IMR-90 (cell line): ENCODE results near the gene WDR62. TPM values are rescaled to one million over a fixed set of nuclear protein-coding genes. Genes with fewer than 3 reads are reported as not detected.

Experiments
- ATAC-seq: fragments of 200-7000 bp; cut with Tn5 transposase; 2 replicates; pipeline ENCODE4 v1.9.1; 2020; ENCODE audit warnings: low read depth, mild to moderate bottlenecking, moderate library complexity
- BruUV-seq: library from RNA; stranded (reverse); fragments of 400-500 nt; replicated peaks from 2 replicates; lab custom pipeline; 2021; lab: Mats Ljungman, UMichigan
- CTCF ChIA-PET: fragments of 300-600 bp; formaldehyde crosslinking; extraction: SDS; loops from one replicate; lab custom pipeline; 2021; ENCODE audit warnings: antibody characterized with exemption; lab: Yijun Ruan, JAX
- POLR2A ChIA-PET: fragments of 300-600 bp; sonication (Branson Sonifier 250); formaldehyde crosslinking; loops from one replicate; lab custom pipeline; 2022; ENCODE audit warnings: antibody characterized with exemption; ENCODE audit not compliant: unreplicated experiment; lab: Charles Lee
- DNase-seq: peaks from one replicate; pipeline ENCODE4 v3.0.0; 2013
- H2AFZ ChIP-seq: replicated peaks from 2 replicates; pipeline ENCODE3; 2013; ENCODE audit warnings: low read length, mild to moderate bottlenecking; ENCODE audit not compliant: poor library complexity
- H2AK5ac ChIP-seq: 2 replicates; pipeline ENCODE4 v1.6.1; 2013; ENCODE audit warnings: low read depth, low read length, inconsistent platforms
- H2AK9ac ChIP-seq: replicated peaks from 2 replicates; pipeline ENCODE3; 2013; ENCODE audit warnings: mild to moderate bottlenecking, low read depth, low read length, moderate library complexity; ENCODE audit not compliant: poor library complexity
- H2BK120ac ChIP-seq: 2 replicates; pipeline ENCODE4 v1.6.1; 2013; ENCODE audit warnings: low read depth, low read length, inconsistent platforms
- H2BK15ac ChIP-seq: 3 replicates; pipeline ENCODE4 v1.6.1; 2013; ENCODE audit warnings: low read depth, low read length, inconsistent platforms
- H2BK20ac ChIP-seq: 2 replicates; pipeline ENCODE4 v1.6.1; 2013; ENCODE audit warnings: low read depth, mild to moderate bottlenecking, inconsistent platforms, low read length, moderate library complexity
- H2BK5ac ChIP-seq: 2 replicates; pipeline ENCODE4 v1.6.1; 2013; ENCODE audit warnings: mild to moderate bottlenecking, low read depth, low read length, inconsistent platforms; ENCODE audit not compliant: poor library complexity, severe bottlenecking
- H3K14ac ChIP-seq: replicated peaks from 2 replicates; pipeline ENCODE4 v1.6.1; 2013; ENCODE audit warnings: low read depth, low read length, inconsistent platforms
- H3K18ac ChIP-seq: 2 replicates; pipeline ENCODE4 v1.6.1; 2013; ENCODE audit warnings: low read depth, low read length, control low read depth
- H3K23ac ChIP-seq: 2 replicates; pipeline ENCODE4 v1.6.1; 2013; ENCODE audit warnings: low read depth, low read length, inconsistent platforms
- H3K27ac ChIP-seq: 2 replicates; pipeline ENCODE4 v1.5.1; 2013; ENCODE audit warnings: mild to moderate bottlenecking, control low read depth, low read length; ENCODE audit not compliant: insufficient read depth
- H3K27me3 ChIP-seq: 2 replicates; pipeline ENCODE4 v1.6.1; 2013; ENCODE audit warnings: low read length; ENCODE audit not compliant: control insufficient read depth, insufficient read depth
- H3K36me3 ChIP-seq: 2 replicates; pipeline ENCODE4 v1.6.1; 2013; ENCODE audit warnings: low read length, mixed read lengths; ENCODE audit not compliant: control insufficient read depth, insufficient read depth
- H3K4ac ChIP-seq: 2 replicates; pipeline ENCODE4 v1.6.1; 2013; ENCODE audit warnings: low read depth, low read length, inconsistent platforms
- H3K4me1 ChIP-seq: 2 replicates; pipeline ENCODE4 v1.6.1; 2013; ENCODE audit warnings: low read length, mixed read lengths; ENCODE audit not compliant: control insufficient read depth, insufficient read depth
- H3K4me2 ChIP-seq: 2 replicates; pipeline ENCODE4 v1.6.1; 2013; ENCODE audit warnings: low read depth, mild to moderate bottlenecking, control low read depth, low read length, moderate library complexity
- H3K4me3 ChIP-seq: 2 replicates; pipeline ENCODE4 v1.5.1; 2013; ENCODE audit warnings: low read depth, mild to moderate bottlenecking, control low read depth, low read length, moderate library complexity; ENCODE audit not compliant: insufficient read depth
- H3K56ac ChIP-seq: 2 replicates; pipeline ENCODE4 v1.6.1; 2013; ENCODE audit warnings: low read length, inconsistent platforms; ENCODE audit not compliant: insufficient read depth; ENCODE audit errors: extremely low read depth
- H3K79me1 ChIP-seq, 2 experiments: 2 replicates each; pipeline ENCODE4 v1.6.1; 2013; ENCODE audit warnings: low read length in 2 of 2, inconsistent platforms in 1 of 2, low read depth in 1 of 2
- H3K9ac ChIP-seq: 2 replicates; pipeline ENCODE4 v1.6.1; 2013; ENCODE audit warnings: low read depth, low read length, control low read depth
- H3K9me1 ChIP-seq: 2 replicates; pipeline ENCODE4 v1.6.1; 2013; ENCODE audit warnings: low read length, inconsistent platforms; ENCODE audit not compliant: insufficient read depth
- H3K9me3 ChIP-seq: 2 replicates; pipeline ENCODE4 v1.6.1; 2013; ENCODE audit warnings: low read length; ENCODE audit not compliant: control insufficient read depth, insufficient read depth
- H4K20me1 ChIP-seq: 2 replicates; pipeline ENCODE4 v1.6.1; 2013; ENCODE audit warnings: low read length, inconsistent platforms; ENCODE audit not compliant: insufficient read depth
- H4K5ac ChIP-seq: 2 replicates; pipeline ENCODE4 v1.6.1; 2013; ENCODE audit warnings: mild to moderate bottlenecking, low read depth, low read length, control low read depth
- H4K8ac ChIP-seq, 2 experiments: 2 replicates each; pipeline ENCODE4 v1.6.1; 2013; ENCODE audit warnings: low read depth in 2 of 2, low read length in 2 of 2, control low read depth in 1 of 2, inconsistent platforms in 1 of 2
- H4K91ac ChIP-seq: 2 replicates; pipeline ENCODE4 v1.6.1; 2013; ENCODE audit warnings: low read depth, low read length, inconsistent platforms; ENCODE audit not compliant: insufficient read depth
- BHLHE40 ChIP-seq: fragments of 150-350 bp; IDR thresholded peaks from 2 replicates; pipeline ENCODE4 v1.6.1; 2016; ENCODE audit warnings: mild to moderate bottlenecking, low read depth, low read length
- CEBPB ChIP-seq: IDR thresholded peaks from 2 replicates; pipeline ENCODE4 v1.6.1; 2012; ENCODE audit warnings: low read depth, low read length, improper control_type of control experiment
- CHD1 ChIP-seq: IDR thresholded peaks from 2 replicates; pipeline ENCODE4 v1.6.1; 2012; ENCODE audit warnings: low read depth, low read length, improper control_type of control experiment
- CTCF ChIP-seq: conservative IDR thresholded peaks from 2 replicates; pipeline ENCODE4 v1.5.1; 2012; ENCODE audit warnings: mild to moderate bottlenecking, low read depth, low read length, improper control_type of control experiment
- FOS ChIP-seq: fragments of 150-350 bp; IDR thresholded peaks from 2 replicates; pipeline ENCODE4 v1.6.1; 2016; ENCODE audit warnings: low read depth, low read length
- MAFK ChIP-seq: IDR thresholded peaks from 2 replicates; pipeline ENCODE4 v1.6.1; 2012; ENCODE audit warnings: low read depth, low read length, improper control_type of control experiment
- MAZ ChIP-seq: IDR thresholded peaks from 2 replicates; pipeline ENCODE4 v1.6.1; 2012; ENCODE audit warnings: low read depth, mild to moderate bottlenecking, low read length, improper control_type of control experiment, moderate library complexity, borderline replicate concordance
- MXI1 ChIP-seq: IDR thresholded peaks from 2 replicates; pipeline ENCODE4 v1.6.1; 2012; ENCODE audit warnings: low read depth, mild to moderate bottlenecking, low read length, moderate library complexity, borderline replicate concordance
- NFE2L2 ChIP-seq: fragments of 150-350 bp; IDR thresholded peaks from 2 replicates; pipeline ENCODE4 v1.6.1; 2016; ENCODE audit warnings: low read depth, mild to moderate bottlenecking, low read length
- POLR2A ChIP-seq: IDR thresholded peaks from 2 replicates; pipeline ENCODE4 v1.6.1; 2012; ENCODE audit warnings: mild to moderate bottlenecking, low read depth, low read length
- RAD21 ChIP-seq: IDR thresholded peaks from 2 replicates; pipeline ENCODE4 v1.6.1; 2012; ENCODE audit warnings: low read length, improper control_type of control experiment
- RCOR1 ChIP-seq: IDR thresholded peaks from 2 replicates; pipeline ENCODE4 v1.6.1; 2012; ENCODE audit warnings: mild to moderate bottlenecking, low read length, improper control_type of control experiment; ENCODE audit not compliant: insufficient replicate concordance
- RFX5 ChIP-seq: IDR thresholded peaks from 2 replicates; pipeline ENCODE4 v1.8.0; 2012; ENCODE audit warnings: low read depth, mild to moderate bottlenecking, low read length, moderate library complexity
- SMC3 ChIP-seq: fragments of 150-350 bp; IDR thresholded peaks from 2 replicates; pipeline ENCODE4 v1.6.1; 2016; ENCODE audit warnings: low read depth, mild to moderate bottlenecking, antibody characterized with exemption, low read length, moderate library complexity
- USF2 ChIP-seq: fragments of 150-350 bp; IDR thresholded peaks from 2 replicates; pipeline ENCODE4 v1.6.1; 2017; ENCODE audit warnings: mild to moderate bottlenecking, antibody characterized with exemption, low read length, low read depth
- WGBS, 2 experiments: methylation state at CpG; one replicate each; pipeline versions ENCODE4 v1.1.5 to v1.1.7; 2013; ENCODE audit warnings: missing lambda C conversion rate in 2 of 2; ENCODE audit not compliant: insufficient read length in 1 of 2; ENCODE audit errors: extremely low coverage in 2 of 2; 5-methylcytosine and 5-hydroxymethylcytosine counted together
- dilution Hi-C: fragments of 300-500 bp; cut with HindIII; formaldehyde crosslinking; loops from one replicate; pipeline ENCODE4 v1.14.3; 2018; ENCODE audit warnings: low sequenced_read_pairs; ENCODE audit not compliant: unreplicated experiment
- in situ Hi-C: fragments of 300-500 bp; cut with MboI; formaldehyde crosslinking; loops from 3 replicates; pipeline ENCODE4 v1.14.3; 2019; ENCODE audit warnings: low sequenced_read_pairs, inconsistent platforms, mixed read lengths
- intact Hi-C: fragments of 100-400 bp; cut with micrococcal nuclease; formaldehyde crosslinking; loops from 2 replicates; pipeline ENCODE4 v1.10.0; 2022
- polyA plus RNA-seq, 3 experiments: library from polyadenylated mRNA; depleted of rRNA; stranded (reverse); fragments of >200 nt; gene quantifications; 2 replicates each; pipeline ENCODE4 v1.2.3, GENCODE V29; 2012; ENCODE audit warnings: low replicate concordance in 1 of 3
- total RNA-seq: library from RNA; depleted of rRNA; stranded (reverse); fragments of >200 nt; gene quantifications from 2 replicates; pipeline ENCODE4 v1.2.3, GENCODE V29; 2012
- TF ChIP-seq, protein P1 (sequence below): fragments of 150-350 bp; IDR thresholded peaks from 2 replicates; pipeline ENCODE4 v1.6.1; 2016; ENCODE audit warnings: low read depth, mild to moderate bottlenecking, low read length, moderate library complexity, borderline replicate concordance

Gene WDR62
- total and polyA plus RNA-seq, 2 of the 4 experiments (the other 2 are of a cell fraction), result 4.5 to 7.0 TPM

GRCh38 chr19:36153126-36153525 lies 98.4 kb downstream of the WDR62 start:
- H2BK20ac ChIP-seq, result no peak overlapping the region
- H2BK15ac ChIP-seq, result no peak overlapping the region
- H3K36me3 ChIP-seq, result peaks cover 24% of the 10 kb centered on the region
- H4K5ac ChIP-seq, result no peak overlapping the region
- ATAC-seq, result no peak
- no peak overlapping the region for H3K18ac ChIP-seq
- H2AFZ ChIP-seq, result no peak overlapping the region
- H3K9me1 ChIP-seq, result no peaks in the 10 kb centered on the region; the same call in 1 of the 2 replicates
- H2BK120ac ChIP-seq, result no peak overlapping the region
- 0 out of 2 replicates have a peak overlapping the region, but pooled peaks have one; percentile 10 for H3K4ac ChIP-seq
- H3K4me2 ChIP-seq, result no peak overlapping the region
- TF ChIP-seq BHLHE40, result no peak
- TF ChIP-seq, protein P1, sequence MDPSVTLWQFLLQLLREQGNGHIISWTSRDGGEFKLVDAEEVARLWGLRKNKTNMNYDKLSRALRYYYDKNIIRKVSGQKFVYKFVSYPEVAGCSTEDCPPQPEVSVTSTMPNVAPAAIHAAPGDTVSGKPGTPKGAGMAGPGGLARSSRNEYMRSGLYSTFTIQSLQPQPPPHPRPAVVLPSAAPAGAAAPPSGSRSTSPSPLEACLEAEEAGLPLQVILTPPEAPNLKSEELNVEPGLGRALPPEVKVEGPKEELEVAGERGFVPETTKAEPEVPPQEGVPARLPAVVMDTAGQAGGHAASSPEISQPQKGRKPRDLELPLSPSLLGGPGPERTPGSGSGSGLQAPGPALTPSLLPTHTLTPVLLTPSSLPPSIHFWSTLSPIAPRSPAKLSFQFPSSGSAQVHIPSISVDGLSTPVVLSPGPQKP, result no peak
- no peak for TF ChIP-seq MAZ
- TF ChIP-seq RCOR1, result no peak
- no peak for TF ChIP-seq POLR2A
- no peak for TF ChIP-seq CTCF
- no peak for TF ChIP-seq MAFK
- no peak for TF ChIP-seq USF2
- no peak for TF ChIP-seq SMC3
- TF ChIP-seq CHD1, result no peak
- TF ChIP-seq FOS, result no peak
- TF ChIP-seq RAD21, result no peak
- no peak for TF ChIP-seq RFX5
- TF ChIP-seq NFE2L2, result no peak
- TF ChIP-seq CEBPB, result no peak
- TF ChIP-seq MXI1, result no peak
- no peak overlapping the region for H3K56ac ChIP-seq
- in situ Hi-C loops (no loop called here), dilution Hi-C loops (no loop called here), intact Hi-C loops (no loop called here)
- H3K79me1 ChIP-seq, result peaks cover 4 to 28% of the 10 kb centered on the region in 2 experiments; a peak in 2 of 4 replicates
- peaks cover 10% of the 10 kb centered on the region for H4K20me1 ChIP-seq
- H3K23ac ChIP-seq, result no peak overlapping the region
- WGBS, 2 experiments, result 94% methylated on average over 3 of the region's 10 CpGs; no CpG with 5 or more reads in 1 of the 2 experiments
- no peak overlapping the region for H3K14ac ChIP-seq
- no peak overlapping the region for H3K9ac ChIP-seq
- CTCF ChIA-PET, result interaction anchor here (0.6 to 0.9 kb wide), 4 partner anchors 9 to 75 kb away, joined by 3 to 6 read pairs (median 4); no protein-coding TSS in a partner anchor
- no peak overlapping the region; a peak in 1 of 4 replicates for H4K8ac ChIP-seq
- H2AK5ac ChIP-seq, result no peak overlapping the region
- H3K4me1 ChIP-seq, result peaks cover 6% of the 10 kb centered on the region; the same call in 1 of the 2 replicates
- peak overlapping the region; percentile 37 for H2AK9ac ChIP-seq
- H3K27ac ChIP-seq, result no peak overlapping the region
- H3K9me3 ChIP-seq, result no peaks in the 10 kb centered on the region
- no TSS peak for BruUV-seq
- H2BK5ac ChIP-seq, result no peak overlapping the region
- no peaks in the 10 kb centered on the region for H3K27me3 ChIP-seq
- DNase-seq, result no peak
- no peak overlapping the region for H3K4me3 ChIP-seq
- POLR2A ChIA-PET, result no interaction called here
- H4K91ac ChIP-seq, result no peak overlapping the region
